Liver (tissue), 9 donors: ENCODE measurements around the gene AP5Z1. TPM values are rescaled to one million over a fixed set of nuclear protein-coding genes. Genes with fewer than 3 reads are reported as not detected.

Source experiments
- DNase-seq: peaks from one replicate; pipeline ENCODE4 v3.0.0-alpha.2; 2017; ENCODE audit warnings: low spot score
- H3K27ac ChIP-seq, 2 donors: one replicate each; pipeline ENCODE4 v1.7.0; 2013; ENCODE audit warnings: inconsistent platforms in 2 of 2, low read length in 2 of 2, control low read depth in 1 of 2, low read depth in 1 of 2, mild to moderate bottlenecking in 1 of 2
- H3K27me3 ChIP-seq, 4 donors: one replicate each; pipeline versions ENCODE4 v1.6.1 to v1.7.0; 2013; ENCODE audit warnings: low read length in 3 of 4, inconsistent platforms in 1 of 4, mild to moderate bottlenecking in 1 of 4, moderate library complexity in 1 of 4; ENCODE audit not compliant: control insufficient read depth in 4 of 4, insufficient read depth in 4 of 4
- H3K36me3 ChIP-seq, 4 donors: one replicate each; pipeline versions ENCODE4 v1.6.1 to v1.7.0; 2013; ENCODE audit warnings: low read length in 3 of 4, mild to moderate bottlenecking in 3 of 4, low read depth in 1 of 4, moderate library complexity in 1 of 4; ENCODE audit not compliant: control insufficient read depth in 4 of 4, insufficient read depth in 3 of 4
- H3K4me1 ChIP-seq, 4 donors: one replicate each; pipeline versions ENCODE4 v1.6.1 to v1.7.0; 2013; ENCODE audit warnings: low read length in 3 of 4, mild to moderate bottlenecking in 3 of 4, moderate library complexity in 1 of 4; ENCODE audit not compliant: control insufficient read depth in 4 of 4, insufficient read depth in 4 of 4
- H3K4me3 ChIP-seq, 3 donors: one replicate each; pipeline versions ENCODE4 v1.6.1 to v1.7.0; 2013; ENCODE audit warnings: low read length in 3 of 3, control low read depth in 1 of 3, low read depth in 1 of 3, mild to moderate bottlenecking in 1 of 3
- H3K9ac ChIP-seq, 2 donors: one replicate each; pipeline ENCODE4 v1.7.0; 2013; ENCODE audit warnings: low read length in 2 of 2, mild to moderate bottlenecking in 2 of 2, moderate library complexity in 2 of 2, control low read depth in 1 of 2, low read depth in 1 of 2
- H3K9me3 ChIP-seq, 4 donors: one replicate each; pipeline versions ENCODE4 v1.6.1 to v1.7.0; 2013; ENCODE audit warnings: low read length in 3 of 4; ENCODE audit not compliant: control insufficient read depth in 4 of 4
- ATF3 ChIP-seq: IDR thresholded peaks from 2 replicates; pipeline ENCODE4 v1.6.1; 2016; ENCODE audit warnings: antibody characterized with exemption
- EGR1 ChIP-seq, 2 donors: IDR thresholded peaks; 2 replicates each; pipeline ENCODE4 v1.6.1; 2016 to 2018; ENCODE audit warnings: antibody characterized with exemption in 2 of 2, low read depth in 2 of 2
- FOXA2 ChIP-seq: IDR thresholded peaks from 2 replicates; pipeline ENCODE4 v1.6.1; 2016; ENCODE audit warnings: antibody characterized with exemption
- GABPA ChIP-seq, 2 donors: IDR thresholded peaks in 1 of 2; conservative IDR thresholded peaks in 1 of 2; 2 replicates each; pipeline ENCODE4 v1.6.1; 2016; ENCODE audit warnings: antibody characterized with exemption in 2 of 2, mild to moderate bottlenecking in 1 of 2, moderate library complexity in 1 of 2
- HNF4A ChIP-seq, 2 donors: conservative IDR thresholded peaks; 2 replicates each; pipeline ENCODE4 v1.6.1; 2016; ENCODE audit warnings: antibody characterized with exemption in 2 of 2, mild to moderate bottlenecking in 2 of 2
- HNF4G ChIP-seq: IDR thresholded peaks from 2 replicates; pipeline ENCODE4 v1.6.1; 2016; ENCODE audit warnings: antibody characterized with exemption
- JUND ChIP-seq, 2 donors: IDR thresholded peaks; 2 replicates each; pipeline ENCODE4 v1.6.1; 2016; ENCODE audit warnings: antibody characterized with exemption in 2 of 2
- NR2F2 ChIP-seq: IDR thresholded peaks from 2 replicates; pipeline ENCODE4 v1.6.1; 2016; ENCODE audit warnings: antibody characterized with exemption
- RAD21 ChIP-seq, 2 donors: IDR thresholded peaks; 2 replicates each; pipeline ENCODE4 v1.6.1; 2016; ENCODE audit warnings: antibody characterized with exemption in 2 of 2, mild to moderate bottlenecking in 2 of 2
- REST ChIP-seq: IDR thresholded peaks from 2 replicates; pipeline ENCODE4 v1.6.1; 2016; ENCODE audit warnings: antibody characterized with exemption, mild to moderate bottlenecking
- RXRA ChIP-seq, 2 donors: IDR thresholded peaks; 2 replicates each; pipeline ENCODE4 v1.6.1; 2017 to 2018; ENCODE audit warnings: antibody characterized with exemption in 2 of 2, mild to moderate bottlenecking in 1 of 2
- SP1 ChIP-seq: IDR thresholded peaks from 2 replicates; pipeline ENCODE4 v1.6.1; 2018; ENCODE audit warnings: antibody characterized with exemption, mild to moderate bottlenecking
- TAF1 ChIP-seq: conservative IDR thresholded peaks from 2 replicates; pipeline ENCODE4 v1.6.1; 2016; ENCODE audit warnings: antibody characterized with exemption, mild to moderate bottlenecking
- YY1 ChIP-seq: IDR thresholded peaks from 2 replicates; pipeline ENCODE4 v1.6.1; 2016; ENCODE audit warnings: antibody characterized with exemption, mild to moderate bottlenecking
- ZBTB33 ChIP-seq: IDR thresholded peaks from 2 replicates; pipeline ENCODE4 v1.6.1; 2016; ENCODE audit warnings: antibody characterized with exemption
- WGBS: extraction: QIAGEN DNeasy Blood & Tissue Kit; methylation state at CpG from one replicate; pipeline ENCODE4 v1.1.7; 2013; 5-methylcytosine and 5-hydroxymethylcytosine counted together
- polyA plus RNA-seq, 2 donors: library from polyadenylated mRNA; stranded (reverse) in 1 of 2; unstranded in 1 of 2; fragments of 200-250 nt in 1 of 2; fragments of >200 nt in 1 of 2; fragmentation: Nextera tagmentation in 1 of 2; extraction: Ambion mirVana in 1 of 2; gene quantifications; one replicate each; pipeline versions ENCODE4 v1.2.1 to v1.2.3, GENCODE V29; 2013 to 2015
- total RNA-seq, 2 donors: library from RNA; depleted of rRNA; stranded (reverse); fragments of >200 nt; gene quantifications; one replicate each; pipeline ENCODE4 v1.2.3, GENCODE V29; 2014
- TF ChIP-seq, protein P1 (sequence below): IDR thresholded peaks from 2 replicates; pipeline ENCODE4 v1.6.1; 2016; ENCODE audit warnings: antibody characterized with exemption
- TF ChIP-seq, protein P2 (sequence below): fragments of 150-350 bp; IDR thresholded peaks from 2 replicates; pipeline ENCODE4 v1.5.1; 2017; ENCODE audit warnings: improper control_type of control experiment, low read depth, low read length; ENCODE audit not compliant: missing input control
- donor health status: healthy.
- donor health status: healthy.
- donor health status: healthy.
- donor health status: healthy.
- donor health status: healthy.

The AP5Z1 gene
- total and polyA plus RNA-seq, 4 donors, result 10.2 to 16.0 (median 14.2) TPM

GRCh38 chr7:4824120-4824775 lies 48.8 kb downstream of the AP5Z1 start:
- Histone ChIP-seq H3K27ac (no peak overlapping the region), H3K27me3 (no peaks in the 10 kb centered on the region), H3K36me3 (no peaks in the 10 kb centered on the region), H3K9ac (no peak overlapping the region), H3K9me3 (no peaks in the 10 kb centered on the region), H3K4me3 (no peak overlapping the region), H3K4me1 (no peaks in the 10 kb centered on the region)
- DNase-seq, result no peak
- WGBS, result 64% methylated on average over 20 of the region's 20 CpGs
- no peak for TF ChIP-seq HNF4G
- no peak for TF ChIP-seq RAD21 (IDR thresholded peaks at IDR 0.05)
- no peak for TF ChIP-seq HNF4A (conservative IDR thresholded peaks at IDR 0.05)
- TF ChIP-seq, protein P1, sequence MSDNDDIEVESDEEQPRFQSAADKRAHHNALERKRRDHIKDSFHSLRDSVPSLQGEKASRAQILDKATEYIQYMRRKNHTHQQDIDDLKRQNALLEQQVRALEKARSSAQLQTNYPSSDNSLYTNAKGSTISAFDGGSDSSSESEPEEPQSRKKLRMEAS, result no peak
- TF ChIP-seq JUND (IDR thresholded peaks at IDR 0.05), result no peak

DNA sequence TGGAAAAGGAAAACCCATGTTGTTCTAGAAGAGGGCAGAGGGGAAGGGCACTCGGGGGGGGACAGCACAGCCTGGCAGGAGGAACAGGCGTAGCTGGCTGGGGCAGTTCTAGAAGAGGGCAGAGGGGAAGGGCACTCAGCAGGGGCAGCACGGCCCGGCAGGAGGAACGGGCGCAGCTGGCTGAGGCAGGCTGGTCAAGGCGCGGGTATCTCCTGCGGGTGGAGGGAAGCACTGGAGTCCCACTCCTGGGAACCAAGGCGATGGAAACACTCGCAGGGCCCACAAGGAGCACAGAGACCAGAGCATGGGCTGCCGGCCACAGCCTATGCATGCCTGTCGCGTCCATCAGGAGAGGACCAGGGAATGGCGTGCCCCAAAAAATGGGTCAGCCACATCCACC lies 49.7 kb downstream of the AP5Z1 start:
- no peak for DNase-seq
- Histone ChIP-seq H3K9ac (no peak overlapping the region), H3K9me3 (no peaks in the 10 kb centered on the region), H3K4me1 (no peaks in the 10 kb centered on the region), H3K27ac (no peak overlapping the region), H3K27me3 (no peaks in the 10 kb centered on the region), H3K36me3 (no peaks in the 10 kb centered on the region), H3K4me3 (no peak overlapping the region)
- 91% methylated on average over 15 of the region's 15 CpGs for WGBS
- TF ChIP-seq, protein P2, sequence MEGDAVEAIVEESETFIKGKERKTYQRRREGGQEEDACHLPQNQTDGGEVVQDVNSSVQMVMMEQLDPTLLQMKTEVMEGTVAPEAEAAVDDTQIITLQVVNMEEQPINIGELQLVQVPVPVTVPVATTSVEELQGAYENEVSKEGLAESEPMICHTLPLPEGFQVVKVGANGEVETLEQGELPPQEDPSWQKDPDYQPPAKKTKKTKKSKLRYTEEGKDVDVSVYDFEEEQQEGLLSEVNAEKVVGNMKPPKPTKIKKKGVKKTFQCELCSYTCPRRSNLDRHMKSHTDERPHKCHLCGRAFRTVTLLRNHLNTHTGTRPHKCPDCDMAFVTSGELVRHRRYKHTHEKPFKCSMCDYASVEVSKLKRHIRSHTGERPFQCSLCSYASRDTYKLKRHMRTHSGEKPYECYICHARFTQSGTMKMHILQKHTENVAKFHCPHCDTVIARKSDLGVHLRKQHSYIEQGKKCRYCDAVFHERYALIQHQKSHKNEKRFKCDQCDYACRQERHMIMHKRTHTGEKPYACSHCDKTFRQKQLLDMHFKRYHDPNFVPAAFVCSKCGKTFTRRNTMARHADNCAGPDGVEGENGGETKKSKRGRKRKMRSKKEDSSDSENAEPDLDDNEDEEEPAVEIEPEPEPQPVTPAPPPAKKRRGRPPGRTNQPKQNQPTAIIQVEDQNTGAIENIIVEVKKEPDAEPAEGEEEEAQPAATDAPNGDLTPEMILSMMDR, result no peak
- TF ChIP-seq GABPA (IDR thresholded peaks at IDR 0.05 in 1 of 2, conservative IDR thresholded peaks at IDR 0.05 in 1 of 2) (no peak), HNF4G (no peak), ZBTB33 (no peak), HNF4A (conservative IDR thresholded peaks at IDR 0.05) (no peak), EGR1 (IDR thresholded peaks at IDR 0.05; ENCODE audit: low read depth in 2 of 2) (no peak), RXRA (IDR thresholded peaks at IDR 0.05) (no peak), RAD21 (IDR thresholded peaks at IDR 0.05) (no peak), JUND (IDR thresholded peaks at IDR 0.05) (no peak), TAF1 (no peak), NR2F2 (no peak), REST (no peak), YY1 (no peak), FOXA2 (no peak), SP1 (no peak), ATF3 (no peak)
- TF ChIP-seq, protein P1, result no peak
